ENCODE results near the gene MZT2A. TPM values are rescaled to one million over a fixed set of nuclear protein-coding genes. Genes with fewer than 3 reads are reported as not detected.
"Not testable (repeated sequence)": the region's sequence is repeated elsewhere in the genome, so short reads cannot be mapped to it uniquely, and the experiment has no call there.

The MZT2A gene
- total RNA-seq, 1 donor from 2014 or later: 46.5 TPM

DNA sequence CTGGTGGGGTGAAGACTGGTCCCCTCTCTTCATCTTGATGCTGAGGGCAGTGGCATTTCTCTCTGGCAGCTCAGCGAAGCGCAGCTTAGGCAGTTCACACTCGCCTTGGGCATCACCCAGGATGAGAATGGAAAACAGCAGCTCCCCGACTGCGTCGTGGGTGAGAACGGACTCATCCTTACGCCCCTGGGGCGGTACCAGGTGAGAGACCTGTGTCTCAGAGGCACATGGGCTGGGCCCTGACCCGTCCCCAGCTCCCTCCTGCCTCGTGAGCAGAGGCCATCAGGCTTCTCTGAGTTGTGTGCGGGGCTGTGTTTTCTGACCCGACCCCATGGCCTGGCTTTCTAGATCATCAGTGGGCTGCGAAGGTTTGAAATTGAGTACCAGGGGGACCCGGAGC, 27.3 kb upstream of the MZT2A start:
- H3K36me3 ChIP-seq: peaks cover 7% of the 10 kb centered on the region
- no peaks in the 10 kb centered on the region for H3K4me1 ChIP-seq
- intact Hi-C loops (cut with DNase I): no loop called here
- ATAC-seq (no peak), DNase-seq (peak; percentile 48)
- H3K9me3 ChIP-seq: no peaks in the 10 kb centered on the region
- H3K27me3 ChIP-seq: no peaks in the 10 kb centered on the region
- no peak overlapping the region for H3K4me3 ChIP-seq
- H3K27ac ChIP-seq: no peak overlapping the region
- TF ChIP-seq, protein P1, sequence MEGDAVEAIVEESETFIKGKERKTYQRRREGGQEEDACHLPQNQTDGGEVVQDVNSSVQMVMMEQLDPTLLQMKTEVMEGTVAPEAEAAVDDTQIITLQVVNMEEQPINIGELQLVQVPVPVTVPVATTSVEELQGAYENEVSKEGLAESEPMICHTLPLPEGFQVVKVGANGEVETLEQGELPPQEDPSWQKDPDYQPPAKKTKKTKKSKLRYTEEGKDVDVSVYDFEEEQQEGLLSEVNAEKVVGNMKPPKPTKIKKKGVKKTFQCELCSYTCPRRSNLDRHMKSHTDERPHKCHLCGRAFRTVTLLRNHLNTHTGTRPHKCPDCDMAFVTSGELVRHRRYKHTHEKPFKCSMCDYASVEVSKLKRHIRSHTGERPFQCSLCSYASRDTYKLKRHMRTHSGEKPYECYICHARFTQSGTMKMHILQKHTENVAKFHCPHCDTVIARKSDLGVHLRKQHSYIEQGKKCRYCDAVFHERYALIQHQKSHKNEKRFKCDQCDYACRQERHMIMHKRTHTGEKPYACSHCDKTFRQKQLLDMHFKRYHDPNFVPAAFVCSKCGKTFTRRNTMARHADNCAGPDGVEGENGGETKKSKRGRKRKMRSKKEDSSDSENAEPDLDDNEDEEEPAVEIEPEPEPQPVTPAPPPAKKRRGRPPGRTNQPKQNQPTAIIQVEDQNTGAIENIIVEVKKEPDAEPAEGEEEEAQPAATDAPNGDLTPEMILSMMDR (IDR thresholded peaks at IDR 0.05): no peak

GRCh38 chr2:131518531-131518930, 26.3 kb upstream of the MZT2A start:
- ATAC-seq: not testable (repeated sequence)

DNA sequence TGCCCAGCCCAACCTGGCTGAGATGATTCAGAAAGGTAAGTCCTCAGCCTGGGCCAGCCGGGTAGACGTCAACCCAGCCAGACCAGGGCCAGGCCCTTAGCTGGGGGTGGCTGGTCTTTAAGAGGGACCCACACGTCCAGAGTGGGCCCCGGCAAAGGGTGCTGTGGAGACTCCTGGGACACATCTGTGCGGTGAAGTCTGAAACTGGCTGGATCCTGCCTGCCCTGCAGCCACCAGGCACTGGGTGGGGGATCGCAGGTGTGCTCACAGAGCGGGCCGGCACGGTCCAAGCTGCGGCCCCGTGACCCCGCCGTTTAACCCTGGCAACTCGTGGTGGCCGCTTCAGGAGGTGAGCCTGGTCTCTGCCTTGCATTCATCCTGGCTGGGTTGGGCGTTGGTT, 25.7 kb upstream of the MZT2A start:
- ATAC-seq; H3K9me3 ChIP-seq; H3K27ac ChIP-seq; H3K36me3 ChIP-seq; intact Hi-C loops (cut with DNase I); H3K4me3 ChIP-seq; H3K27me3 ChIP-seq; H3K4me1 ChIP-seq: not testable (repeated sequence)
- DNase-seq: peak; percentile 50

More at GRCh38 chr2:131518531-131518930, 26.3 kb upstream of the MZT2A start:
- peak; percentile 52 for DNase-seq
- H3K27ac ChIP-seq; H3K4me1 ChIP-seq; H3K4me3 ChIP-seq; intact Hi-C loops (cut with DNase I); H3K27me3 ChIP-seq; H3K9me3 ChIP-seq; H3K36me3 ChIP-seq: not testable (repeated sequence)

DNA sequence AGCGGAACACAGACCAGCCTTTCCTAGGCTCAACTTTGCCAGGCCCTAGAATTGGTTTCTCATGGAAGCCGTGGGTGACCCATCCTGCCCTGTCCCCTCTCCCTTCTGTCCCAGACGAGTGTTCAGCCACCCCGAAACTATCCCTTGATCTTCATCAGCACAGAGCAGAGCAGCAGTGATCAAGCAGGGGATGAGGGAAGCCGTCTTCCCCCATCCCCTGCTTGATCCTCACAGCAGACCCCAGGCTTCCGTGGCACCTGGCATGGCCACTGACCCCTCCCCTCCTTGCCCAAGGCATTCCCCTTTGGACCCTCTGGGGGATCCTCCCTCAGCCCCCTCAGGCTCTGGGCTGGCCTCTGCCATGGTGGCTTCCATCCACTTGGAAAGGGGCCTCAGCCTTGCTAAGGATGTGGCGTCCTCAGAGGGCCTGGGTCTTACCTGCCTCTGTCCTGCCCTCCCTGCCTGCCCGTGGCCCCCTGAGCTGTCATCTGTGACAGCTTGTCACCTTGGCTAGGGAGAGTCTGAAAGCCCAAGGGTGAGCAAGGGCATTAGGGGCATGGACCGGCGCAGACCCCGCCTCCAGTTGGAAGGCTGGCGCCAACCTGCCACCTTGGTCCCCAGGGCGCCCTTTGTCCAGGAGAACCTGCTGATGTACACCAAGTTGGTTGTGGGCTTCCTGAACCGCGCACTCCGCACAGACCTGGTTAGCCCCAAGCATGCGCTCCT, 25.1 kb upstream of the MZT2A start:
- DNase-seq (peak; percentile 54), ATAC-seq (no peak)
- intact Hi-C loops (cut with DNase I): no loop called here
- no peak overlapping the region for H3K27ac ChIP-seq
- H3K4me1 ChIP-seq: no peaks in the 10 kb centered on the region
- H3K36me3 ChIP-seq: peaks cover 7% of the 10 kb centered on the region
- TF ChIP-seq, protein P1 (IDR thresholded peaks at IDR 0.05): no peak
- no peaks in the 10 kb centered on the region for H3K9me3 ChIP-seq
- H3K27me3 ChIP-seq: no peaks in the 10 kb centered on the region
- H3K4me3 ChIP-seq: no peak overlapping the region

GRCh38 chr2:131516621-131517020, 24.4 kb upstream of the MZT2A start:
- DNase-seq (peak; percentile 54), ATAC-seq (peak; percentile 3)
- H3K27me3 ChIP-seq; H3K27ac ChIP-seq; H3K9me3 ChIP-seq; H3K4me3 ChIP-seq; H3K4me1 ChIP-seq; intact Hi-C loops (cut with DNase I); H3K36me3 ChIP-seq: not testable (repeated sequence)

DNA sequence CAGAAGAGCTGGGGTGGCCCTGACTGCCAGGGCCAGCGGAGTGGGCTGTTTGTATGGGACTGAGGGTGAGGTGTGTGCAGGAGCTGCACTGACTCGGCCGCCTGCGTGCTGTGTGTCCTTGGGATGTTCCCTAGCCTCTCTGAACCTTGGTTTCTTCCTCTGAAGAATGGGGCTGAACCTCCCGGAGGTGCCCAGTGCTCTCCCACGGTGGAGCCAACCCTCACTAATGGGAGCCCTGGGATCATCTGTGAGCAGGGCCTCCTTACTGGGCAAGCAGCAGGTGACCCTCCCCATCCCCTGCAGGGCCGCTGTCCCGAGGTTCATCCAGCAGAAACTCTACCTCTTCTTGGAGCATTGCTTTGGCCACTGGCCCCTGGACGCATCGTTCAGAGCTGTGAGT, 23.8 kb upstream of the MZT2A start:
- intact Hi-C loops (cut with DNase I): no loop called here
- Histone ChIP-seq H3K36me3 (peaks cover 14% of the 10 kb centered on the region), H3K27ac (no peak overlapping the region), H3K4me3 (no peak overlapping the region), H3K9me3 (no peaks in the 10 kb centered on the region), H3K4me1 (no peaks in the 10 kb centered on the region), H3K27me3 (no peaks in the 10 kb centered on the region)
- DNase-seq (peak; percentile 33), ATAC-seq (no peak)
- TF ChIP-seq, protein P1 (IDR thresholded peaks at IDR 0.05): no peak

DNA sequence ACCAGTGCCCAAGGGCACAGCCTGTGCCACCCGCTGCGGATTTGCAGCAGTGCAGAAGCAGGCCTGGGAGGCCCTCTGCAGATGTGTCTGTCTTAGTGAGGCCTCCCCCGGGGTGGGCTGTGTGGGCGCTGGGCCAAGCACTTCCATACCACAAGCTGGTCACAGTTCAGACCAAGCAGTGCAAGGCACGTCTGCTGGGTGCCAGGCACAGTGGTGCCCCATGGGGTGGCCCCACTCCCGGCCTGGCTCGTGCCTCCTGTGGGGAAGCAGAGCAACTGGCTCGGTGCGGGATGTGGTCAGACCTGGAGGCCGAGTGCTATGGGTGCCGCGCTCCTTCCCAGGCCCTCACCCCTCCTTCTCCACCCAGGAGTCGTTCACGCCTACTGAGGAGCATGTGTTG, 23.0 kb upstream of the MZT2A start:
- H3K4me1 ChIP-seq; DNase-seq; ATAC-seq; H3K27ac ChIP-seq; intact Hi-C loops (cut with DNase I); H3K4me3 ChIP-seq; H3K27me3 ChIP-seq; H3K9me3 ChIP-seq: not testable (repeated sequence)
- peaks cover 14% of the 10 kb centered on the region for H3K36me3 ChIP-seq

GRCh38 chr2:131514408-131515166, 22.4 kb upstream of the MZT2A start:
- DNase-seq; H3K27me3 ChIP-seq; H3K9me3 ChIP-seq; H3K4me1 ChIP-seq; H3K27ac ChIP-seq; ATAC-seq; intact Hi-C loops (cut with DNase I); H3K4me3 ChIP-seq: not testable (repeated sequence)
- peaks cover 10% of the 10 kb centered on the region for H3K36me3 ChIP-seq

DNA sequence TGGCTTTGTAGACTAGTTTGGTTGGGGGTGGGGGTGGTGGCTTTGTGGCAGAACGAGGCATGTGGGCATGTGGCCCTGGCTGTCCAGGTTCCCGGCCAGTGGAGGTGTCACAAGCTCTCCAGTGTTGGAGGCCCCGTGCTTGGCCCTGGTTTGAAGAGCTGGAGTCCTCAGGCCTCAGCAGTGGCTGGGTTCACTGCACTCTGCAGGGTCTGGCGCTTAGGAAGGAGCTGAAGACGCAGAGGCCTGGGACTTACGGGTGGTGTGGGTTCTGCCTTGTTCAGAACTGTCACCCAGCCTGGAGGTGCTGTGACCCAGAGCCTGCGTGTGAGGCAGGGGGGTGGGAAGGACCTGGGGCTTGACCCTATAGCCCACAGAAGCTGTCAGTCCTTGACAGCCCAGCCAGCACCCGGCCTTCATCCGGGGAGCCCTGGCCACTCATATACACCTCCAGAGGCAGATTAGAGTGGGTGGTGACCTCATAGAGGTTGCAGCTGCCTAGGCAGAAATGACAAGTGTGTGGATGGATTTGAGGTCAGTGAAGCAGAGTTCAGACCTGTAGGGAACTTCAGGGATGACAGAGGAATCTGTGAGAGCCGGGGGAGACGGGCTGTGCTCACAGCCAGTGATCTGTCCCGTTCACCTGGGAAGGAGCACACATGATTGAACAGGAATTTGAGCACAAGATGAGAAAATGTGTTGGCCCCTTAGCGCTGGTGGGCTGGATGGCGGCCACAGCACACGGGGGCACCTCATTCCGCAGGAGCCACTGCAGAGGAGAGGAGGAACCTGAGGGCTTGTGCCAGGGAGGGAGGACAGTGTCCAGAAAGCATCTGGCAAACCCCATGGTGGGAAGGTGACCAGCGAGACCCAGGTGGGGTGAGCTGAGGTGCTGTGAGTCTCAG, 20.0 kb upstream of the MZT2A start:
- H3K4me1 ChIP-seq; ATAC-seq; intact Hi-C loops (cut with DNase I); H3K4me3 ChIP-seq; DNase-seq; H3K27me3 ChIP-seq; H3K27ac ChIP-seq; H3K9me3 ChIP-seq: not testable (repeated sequence)
- peaks cover 24% of the 10 kb centered on the region for H3K36me3 ChIP-seq

DNA sequence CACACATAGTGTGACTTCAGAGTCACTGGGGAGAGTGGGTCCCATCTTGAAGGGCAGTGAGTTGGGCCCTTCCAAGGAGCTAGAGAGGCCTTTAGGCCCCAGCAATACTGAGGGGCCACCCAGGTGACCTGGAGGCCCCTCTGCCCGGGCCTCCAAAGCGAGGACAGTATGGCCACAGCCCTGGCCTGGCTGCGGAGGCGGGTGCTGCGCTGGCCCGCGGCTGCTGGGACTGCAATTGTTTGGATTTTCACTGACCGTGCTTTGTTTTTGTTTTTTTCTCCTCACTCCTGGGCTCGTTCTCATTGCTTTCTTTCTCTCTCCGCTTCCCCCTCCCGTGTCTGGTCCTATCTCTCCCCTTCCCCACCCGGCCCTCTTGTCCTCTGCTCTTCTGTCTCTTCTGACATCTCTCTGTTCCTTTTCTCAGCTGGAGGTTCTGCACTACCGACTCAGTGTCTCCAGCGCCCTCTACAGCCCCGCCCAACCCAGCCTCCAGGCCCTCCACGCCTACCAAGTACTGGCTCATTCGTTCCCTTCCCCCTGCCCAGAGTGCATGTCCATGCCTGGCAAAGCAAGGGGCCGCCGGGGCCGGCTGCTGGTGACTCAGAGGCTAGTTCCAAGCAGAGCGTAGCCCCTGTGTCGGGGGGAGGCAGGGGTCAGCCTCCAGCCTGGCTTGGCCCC, 19.2 kb upstream of the MZT2A start:
- H3K4me3 ChIP-seq; H3K9me3 ChIP-seq; H3K4me1 ChIP-seq; intact Hi-C loops (cut with DNase I); ATAC-seq; DNase-seq; H3K27me3 ChIP-seq; H3K27ac ChIP-seq: not testable (repeated sequence)
- peaks cover 31% of the 10 kb centered on the region for H3K36me3 ChIP-seq

All from upper lobe of right lung (tissue), 1 donor.